Measurements from ENCODE around the gene GJC3.

Gene GJC3

GRCh38 chr7:99910976-99911375 is 18.4 kb downstream of the GJC3 start:
- TF ChIP-seq CREB1 (IDR thresholded peaks at IDR 0.05; ENCODE audit: low read depth) (no peak), TCF12 (IDR thresholded peaks at IDR 0.05; ENCODE audit: low read depth) (no peak), YY1 (IDR thresholded peaks at IDR 0.05; ENCODE audit: low read depth) (no peak), TEAD4 (IDR thresholded peaks at IDR 0.05) (no peak), MAX (IDR thresholded peaks at IDR 0.05) (no peak), NFIC (IDR thresholded peaks at IDR 0.05) (no peak), USF1 (IDR thresholded peaks at IDR 0.05) (no peak), ZBTB7A (IDR thresholded peaks at IDR 0.05; ENCODE audit: low read depth) (no peak), EP300 (IDR thresholded peaks at IDR 0.05; ENCODE audit: borderline replicate concordance) (no peak), REST (IDR thresholded peaks at IDR 0.05; ENCODE audit: low read depth) (no peak), RAD21 (IDR thresholded peaks at IDR 0.05; ENCODE audit: low read depth) (no peak), CEBPB (IDR thresholded peaks at IDR 0.05) (no peak)

GRCh38 chr7:99901581-99901980 is 27.8 kb downstream of the GJC3 start:
- TF ChIP-seq USF1 (IDR thresholded peaks at IDR 0.05) (no peak), RAD21 (IDR thresholded peaks at IDR 0.05; ENCODE audit: low read depth) (no peak), FOXM1 (IDR thresholded peaks at IDR 0.05; ENCODE audit: borderline replicate concordance, low read depth) (no peak), REST (IDR thresholded peaks at IDR 0.05; ENCODE audit: low read depth) (no peak), YY1 (IDR thresholded peaks at IDR 0.05; ENCODE audit: low read depth) (no peak), ZBTB7A (IDR thresholded peaks at IDR 0.05; ENCODE audit: low read depth) (no peak), CEBPB (IDR thresholded peaks at IDR 0.05) (no peak), CREB1 (IDR thresholded peaks at IDR 0.05; ENCODE audit: low read depth) (no peak), EGR1 (IDR thresholded peaks at IDR 0.05) (no peak), EP300 (IDR thresholded peaks at IDR 0.05; ENCODE audit: borderline replicate concordance) (no peak), TEAD4 (IDR thresholded peaks at IDR 0.05) (no peak), NFIC (IDR thresholded peaks at IDR 0.05) (no peak)

- TF ChIP-seq TAF1 (IDR thresholded peaks at IDR 0.05; ENCODE audit: low read depth), result no peak
- no peak for TF ChIP-seq RAD21 (IDR thresholded peaks at IDR 0.05; ENCODE audit: low read depth)
- no peak for TF ChIP-seq CEBPB (IDR thresholded peaks at IDR 0.05)
Measured at GRCh38 chr7:99899830-99900519, 29.4 kb downstream of the GJC3 start.

GRCh38 chr7:99898836-99899235 is 30.6 kb downstream of the GJC3 start:
- no peak for TF ChIP-seq EGR1 (IDR thresholded peaks at IDR 0.05)
- TF ChIP-seq TEAD4 (IDR thresholded peaks at IDR 0.05), result no peak
- TF ChIP-seq RAD21 (IDR thresholded peaks at IDR 0.05; ENCODE audit: low read depth), result no peak
- TF ChIP-seq REST (IDR thresholded peaks at IDR 0.05; ENCODE audit: low read depth), result no peak
- no peak for TF ChIP-seq TCF12 (IDR thresholded peaks at IDR 0.05; ENCODE audit: low read depth)
- TF ChIP-seq TAF1 (IDR thresholded peaks at IDR 0.05; ENCODE audit: low read depth), result no peak
- TF ChIP-seq ZBTB7A (IDR thresholded peaks at IDR 0.05; ENCODE audit: low read depth), result no peak
- no peak for TF ChIP-seq MAX (IDR thresholded peaks at IDR 0.05)
- no peak for TF ChIP-seq CREB1 (IDR thresholded peaks at IDR 0.05; ENCODE audit: low read depth)

GRCh38 chr7:99898023-99898357 is 31.4 kb downstream of the GJC3 start:
- no peak for TF ChIP-seq TEAD4 (IDR thresholded peaks at IDR 0.05)
- TF ChIP-seq EGR1 (IDR thresholded peaks at IDR 0.05), result no peak
- TF ChIP-seq NFIC (IDR thresholded peaks at IDR 0.05), result no peak
- TF ChIP-seq RAD21 (IDR thresholded peaks at IDR 0.05; ENCODE audit: low read depth), result no peak
